ENCODE results near the gene BUD31.
"Not testable (repeated sequence)": the region's sequence is repeated elsewhere in the genome, so short reads cannot be mapped to it uniquely, and the experiment has no call there.

The BUD31 gene

GRCh38 chr7:99399597-99399996, 9.2 kb upstream of the BUD31 start:
- DNase-seq (ENCODE audit: low spot score): no peak

GRCh38 chr7:99402854-99403253, 5.9 kb upstream of the BUD31 start:
- no peak for DNase-seq (ENCODE audit: low spot score)

GRCh38 chr7:99403764-99404163, 5.0 kb upstream of the BUD31 start:
- no peak for DNase-seq (ENCODE audit: low spot score)

GRCh38 chr7:99404235-99404976, 4.4 kb upstream of the BUD31 start:
- peak; percentile 50 for DNase-seq (ENCODE audit: low spot score)

- no peak for DNase-seq (ENCODE audit: low spot score)
Observed at GRCh38 chr7:99404977-99405320, 3.8 kb upstream of the BUD31 start.

GRCh38 chr7:99406557-99406956, 2.2 kb upstream of the BUD31 start:
- DNase-seq (ENCODE audit: low spot score): peak; percentile 55

- peak; percentile 91 for DNase-seq (ENCODE audit: low spot score)
Observed at GRCh38 chr7:99407872-99408378, 844 bp upstream of the BUD31 start.

- DNase-seq (ENCODE audit: low spot score): peak; percentile 51
Observed at GRCh38 chr7:99409192-99409572, 413 bp downstream of the BUD31 start.

GRCh38 chr7:99409806-99410205, 1.0 kb downstream of the BUD31 start:
- peak; percentile 48 for DNase-seq (ENCODE audit: low spot score)

- no peak for DNase-seq (ENCODE audit: low spot score)
Observed at GRCh38 chr7:99410635-99411034, 1.9 kb downstream of the BUD31 start.

- peak; percentile 85 for DNase-seq (ENCODE audit: low spot score)
Observed at GRCh38 chr7:99415513-99416127, 6.9 kb downstream of the BUD31 start.

- no peak for DNase-seq (ENCODE audit: low spot score)
Observed at GRCh38 chr7:99418260-99418659, 9.5 kb downstream of the BUD31 start.

- no peak for DNase-seq (ENCODE audit: low spot score)
Observed at GRCh38 chr7:99419323-99420021, 10.7 kb downstream of the BUD31 start.

- DNase-seq (ENCODE audit: low spot score): no peak
Observed at GRCh38 chr7:99420213-99420612, 11.4 kb downstream of the BUD31 start.

- DNase-seq (ENCODE audit: low spot score): no peak
Observed at GRCh38 chr7:99420986-99421385, 12.2 kb downstream of the BUD31 start.

GRCh38 chr7:99422186-99422585, 13.4 kb downstream of the BUD31 start:
- no peak for DNase-seq (ENCODE audit: low spot score)

GRCh38 chr7:99422625-99423024, 13.9 kb downstream of the BUD31 start:
- no peak for DNase-seq (ENCODE audit: low spot score)

- DNase-seq (ENCODE audit: low spot score): no peak
Observed at GRCh38 chr7:99424932-99425730, 16.4 kb downstream of the BUD31 start.

- no peak for DNase-seq (ENCODE audit: low spot score)
Observed at GRCh38 chr7:99428972-99429566, 20.3 kb downstream of the BUD31 start.

GRCh38 chr7:99429756-99430155, 21.0 kb downstream of the BUD31 start:
- DNase-seq (ENCODE audit: low spot score): no peak

GRCh38 chr7:99431756-99432540, 23.2 kb downstream of the BUD31 start:
- DNase-seq (ENCODE audit: low spot score): not testable (repeated sequence)
